T1000 (cell line): ENCODE measurements around the gene DNAJC16.
"Not testable (repeated sequence)": the region's sequence is repeated elsewhere in the genome, so short reads cannot be mapped to it uniquely, and the experiment has no call there.

Experiments used
- DNase-seq: peaks from one replicate; lab custom pipeline; 2025; ENCODE audit warnings: mixed read lengths; lab: John Stamatoyannopoulos, UW

Gene DNAJC16

GRCh38 chr1:15526490-15527339, at the start of gene DNAJC16:
DNAJC16 (plus strand) TSS chr1:15526848; CDS start chr1:15529106, 2,258 bp downstream.
- DNase-seq: peak; percentile 99

- no peak for DNase-seq
These were observed 49.7 kb upstream of the DNAJC16 start for GRCh38 chr1:15476927-15477326.

GRCh38 chr1:15477646-15478212, 48.9 kb upstream of the DNAJC16 start:
- DNase-seq: no peak

GRCh38 chr1:15479654-15480347, 46.8 kb upstream of the DNAJC16 start:
- no peak for DNase-seq

GRCh38 chr1:15482455-15482854, 44.2 kb upstream of the DNAJC16 start:
- not testable (repeated sequence) for DNase-seq

GRCh38 chr1:15482983-15483543, 43.6 kb upstream of the DNAJC16 start:
- DNase-seq: not testable (repeated sequence)

- no peak for DNase-seq
These were observed 42.7 kb upstream of the DNAJC16 start for GRCh38 chr1:15483971-15484370.

- not testable (repeated sequence) for DNase-seq
These were observed 42.2 kb upstream of the DNAJC16 start for GRCh38 chr1:15484443-15484842.

- no peak for DNase-seq
These were observed 41.0 kb upstream of the DNAJC16 start for GRCh38 chr1:15485636-15486035.

- not testable (repeated sequence) for DNase-seq
These were observed 39.6 kb upstream of the DNAJC16 start for GRCh38 chr1:15486844-15487610.

- no peak for DNase-seq
These were observed 38.3 kb upstream of the DNAJC16 start for GRCh38 chr1:15488371-15488770.

GRCh38 chr1:15489052-15489736, 37.5 kb upstream of the DNAJC16 start:
- DNase-seq: no peak

- not testable (repeated sequence) for DNase-seq
These were observed 35.6 kb upstream of the DNAJC16 start for GRCh38 chr1:15491010-15491409.

GRCh38 chr1:15492596-15492995, 34.1 kb upstream of the DNAJC16 start:
- DNase-seq: no peak

GRCh38 chr1:15493869-15494390, 32.7 kb upstream of the DNAJC16 start:
- no peak for DNase-seq

GRCh38 chr1:15500184-15501178, 26.2 kb upstream of the DNAJC16 start:
- no peak for DNase-seq

- DNase-seq: no peak
These were observed 25.2 kb upstream of the DNAJC16 start for GRCh38 chr1:15501208-15502032.

GRCh38 chr1:15504436-15504835, 22.2 kb upstream of the DNAJC16 start:
- DNase-seq: no peak

GRCh38 chr1:15506831-15507230, 19.8 kb upstream of the DNAJC16 start:
- DNase-seq: no peak
